Duodenal mucosa (tissue), 2 donors: ENCODE data around the gene CPNE1.
"Not testable (repeated sequence)": the region's sequence is repeated elsewhere in the genome, so short reads cannot be mapped to it uniquely, and the experiment has no call there.

Experiments used
- H3K27ac ChIP-seq: one replicate; pipeline ENCODE4 v1.7.0; 2013; ENCODE audit warnings: low read depth, low read length
- H3K27me3 ChIP-seq, 2 donors: one replicate each; pipeline ENCODE4 v1.7.0; 2013; ENCODE audit warnings: low read length in 2 of 2, control low read depth in 1 of 2; ENCODE audit not compliant: insufficient read depth in 2 of 2, control insufficient read depth in 1 of 2
- H3K36me3 ChIP-seq, 2 donors: one replicate each; pipeline ENCODE4 v1.7.0; 2013; ENCODE audit warnings: low read length in 2 of 2, control low read depth in 1 of 2; ENCODE audit not compliant: insufficient read depth in 2 of 2, control insufficient read depth in 1 of 2
- H3K4me1 ChIP-seq, 2 donors: one replicate each; pipeline ENCODE4 v1.7.0; 2013; ENCODE audit warnings: low read length in 2 of 2, control low read depth in 1 of 2; ENCODE audit not compliant: insufficient read depth in 2 of 2, control insufficient read depth in 1 of 2
- H3K4me3 ChIP-seq, 2 donors: one replicate each; pipeline ENCODE4 v1.7.0; 2013; ENCODE audit warnings: low read length in 2 of 2, low read depth in 1 of 2
- H3K9ac ChIP-seq, 2 donors: one replicate each; pipeline ENCODE4 v1.7.0; 2013; ENCODE audit warnings: low read length in 2 of 2, low read depth in 1 of 2
- H3K9me3 ChIP-seq, 2 donors: one replicate each; pipeline ENCODE4 v1.7.0; 2013; ENCODE audit warnings: low read length in 2 of 2, control low read depth in 1 of 2; ENCODE audit not compliant: control insufficient read depth in 1 of 2

The CPNE1 gene

DNA sequence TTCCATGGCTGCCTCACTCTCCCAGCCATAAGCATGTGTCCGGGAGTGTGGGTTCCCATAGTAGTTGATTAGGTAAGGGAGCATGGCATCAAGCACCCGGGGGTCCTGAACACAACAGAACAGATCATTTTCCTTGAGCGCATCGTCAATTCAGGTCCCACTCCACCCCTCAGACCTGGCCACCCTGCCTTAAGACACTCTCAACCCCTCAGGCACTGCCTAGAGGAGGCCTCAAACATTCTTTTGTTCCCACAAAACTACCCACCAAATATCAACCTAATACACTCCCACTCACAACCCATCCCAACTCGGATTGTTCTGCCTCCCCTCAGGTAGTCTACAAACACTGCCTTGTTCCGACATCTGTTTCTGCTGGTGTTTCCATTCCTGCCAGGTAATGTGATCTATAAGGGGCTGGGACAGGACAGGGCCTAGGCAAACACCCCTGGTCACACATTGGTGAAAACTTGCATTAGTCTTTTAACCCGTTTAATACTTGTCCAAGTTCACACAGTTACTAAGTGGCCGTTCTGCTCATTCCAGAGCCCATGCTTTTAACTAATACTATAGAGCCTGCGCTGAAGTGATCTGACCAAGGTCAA is 33.1 kb upstream of the CPNE1 start:
- peaks cover 23 to 26% of the 10 kb centered on the region in 2 donors for H3K4me1 ChIP-seq
- H3K9ac ChIP-seq: peak overlapping the region in 1 of 2 donors; percentile 95
- H3K36me3 ChIP-seq: peaks cover 19 to 30% of the 10 kb centered on the region in 2 donors
- H3K9me3 ChIP-seq: no peaks in the 10 kb centered on the region
- peak overlapping the region; percentile 83 to 98 for H3K4me3 ChIP-seq
- no peaks in the 10 kb centered on the region for H3K27me3 ChIP-seq
- no peak overlapping the region for H3K27ac ChIP-seq

DNA sequence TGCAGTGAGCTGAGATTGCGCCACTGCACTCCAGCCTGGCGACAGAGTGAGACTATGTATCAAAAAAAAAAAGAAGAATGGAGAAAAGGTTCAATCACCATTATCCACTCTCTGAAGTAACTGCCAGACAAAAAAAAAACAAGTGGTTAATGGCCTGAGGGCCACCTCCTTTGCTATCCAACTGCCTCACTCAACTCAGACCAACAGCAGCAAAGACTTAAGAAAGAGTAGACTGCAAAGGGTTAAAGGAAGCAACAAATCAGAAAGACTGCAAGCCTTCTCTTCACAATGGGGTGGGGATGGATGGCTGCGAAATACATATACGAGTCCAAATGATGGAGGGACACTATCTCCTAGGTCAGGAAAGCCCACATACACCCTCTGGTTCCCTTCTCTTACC is 31.3 kb upstream of the CPNE1 start:
- H3K27ac ChIP-seq: no peak overlapping the region
- peaks cover 23 to 26% of the 10 kb centered on the region in 2 donors for H3K4me1 ChIP-seq
- no peak overlapping the region for H3K4me3 ChIP-seq
- no peaks in the 10 kb centered on the region for H3K27me3 ChIP-seq
- H3K36me3 ChIP-seq: peaks cover 7 to 17% of the 10 kb centered on the region in 2 donors
- no peaks in the 10 kb centered on the region for H3K9me3 ChIP-seq
- no peak overlapping the region for H3K9ac ChIP-seq

DNA sequence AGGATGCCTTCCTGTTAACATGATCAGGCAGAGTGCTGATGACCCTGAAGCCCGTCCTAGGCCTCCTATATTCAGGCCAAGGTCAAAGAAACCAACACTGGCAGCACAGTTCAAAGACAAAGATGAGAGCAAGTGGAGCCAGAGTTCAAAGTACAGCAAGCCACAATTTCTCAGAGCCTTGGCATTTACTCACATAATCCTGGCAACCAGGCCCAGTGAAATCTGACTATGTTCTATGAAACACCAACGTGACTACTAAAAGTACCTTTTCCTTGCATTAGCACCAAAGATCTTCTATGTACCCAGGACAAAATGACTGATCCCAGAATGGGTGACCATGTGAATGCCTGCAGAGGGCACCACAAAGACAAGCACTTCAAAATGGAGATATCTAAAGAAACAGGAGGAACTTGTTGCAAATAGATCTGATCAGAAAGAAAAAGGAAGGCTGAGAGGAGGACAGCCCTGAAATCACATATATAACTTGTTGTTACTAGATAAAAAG is 30.6 kb upstream of the CPNE1 start:
- H3K4me3 ChIP-seq: no peak overlapping the region
- H3K9ac ChIP-seq: no peak overlapping the region
- no peaks in the 10 kb centered on the region for H3K9me3 ChIP-seq
- no peak overlapping the region for H3K27ac ChIP-seq
- peaks cover 17 to 20% of the 10 kb centered on the region in 2 donors for H3K4me1 ChIP-seq
- H3K36me3 ChIP-seq: peaks cover 9 to 24% of the 10 kb centered on the region in 2 donors
- H3K27me3 ChIP-seq: no peaks in the 10 kb centered on the region

- H3K4me3 ChIP-seq: no peak overlapping the region
- peaks cover 21 to 52% of the 10 kb centered on the region in 2 donors for H3K36me3 ChIP-seq
- H3K9me3 ChIP-seq: no peaks in the 10 kb centered on the region
- no peaks in the 10 kb centered on the region for H3K4me1 ChIP-seq
- H3K9ac ChIP-seq: no peak overlapping the region
- H3K27ac ChIP-seq: no peak overlapping the region
- no peaks in the 10 kb centered on the region for H3K27me3 ChIP-seq
Measured at GRCh38 chr20:35690265-35690664, 25.6 kb upstream of the CPNE1 start.

GRCh38 chr20:35686872-35687271 is 22.2 kb upstream of the CPNE1 start:
- H3K9me3 ChIP-seq, H3K27me3 ChIP-seq, H3K27ac ChIP-seq, H3K9ac ChIP-seq, H3K4me1 ChIP-seq, H3K4me3 ChIP-seq: not testable (repeated sequence)
- H3K36me3 ChIP-seq: peaks cover 21 to 45% of the 10 kb centered on the region in 2 donors

GRCh38 chr20:35685368-35685767 is 20.7 kb upstream of the CPNE1 start:
- H3K36me3 ChIP-seq: peaks cover 22 to 39% of the 10 kb centered on the region in 2 donors
- H3K4me3 ChIP-seq, H3K9ac ChIP-seq, H3K4me1 ChIP-seq, H3K27me3 ChIP-seq, H3K27ac ChIP-seq, H3K9me3 ChIP-seq: not testable (repeated sequence)

DNA sequence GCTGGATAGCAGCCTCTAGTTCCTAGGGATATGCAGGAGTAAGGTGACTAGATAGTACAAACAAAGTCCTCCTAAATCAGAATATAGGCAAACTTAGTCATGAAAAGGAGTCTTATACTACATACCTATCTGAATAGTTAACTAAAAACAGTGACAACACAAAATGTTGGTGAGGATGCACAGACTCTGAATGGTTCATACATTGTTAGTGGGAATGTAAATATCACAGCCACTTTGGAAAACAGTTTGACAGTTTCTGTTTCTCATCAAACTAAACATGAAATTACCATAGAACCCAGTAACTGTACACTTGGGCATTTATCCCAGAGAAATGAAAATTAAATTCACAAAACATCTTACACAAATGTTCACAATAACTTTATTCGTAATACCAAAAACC is 17.3 kb upstream of the CPNE1 start:
- Histone ChIP-seq H3K36me3 (peaks cover 8 to 19% of the 10 kb centered on the region in 2 donors), H3K4me1 (no peaks in the 10 kb centered on the region), H3K27me3 (no peaks in the 10 kb centered on the region), H3K9me3 (no peaks in the 10 kb centered on the region), H3K27ac (no peak overlapping the region), H3K9ac (no peak overlapping the region), H3K4me3 (no peak overlapping the region)

GRCh38 chr20:35680452-35681183 is 15.9 kb upstream of the CPNE1 start:
- Histone ChIP-seq H3K27ac (no peak overlapping the region), H3K9me3 (no peaks in the 10 kb centered on the region), H3K4me3 (no peak overlapping the region), H3K9ac (no peak overlapping the region), H3K36me3 (peaks cover 8 to 12% of the 10 kb centered on the region in 2 donors), H3K27me3 (no peaks in the 10 kb centered on the region), H3K4me1 (no peaks in the 10 kb centered on the region)

DNA sequence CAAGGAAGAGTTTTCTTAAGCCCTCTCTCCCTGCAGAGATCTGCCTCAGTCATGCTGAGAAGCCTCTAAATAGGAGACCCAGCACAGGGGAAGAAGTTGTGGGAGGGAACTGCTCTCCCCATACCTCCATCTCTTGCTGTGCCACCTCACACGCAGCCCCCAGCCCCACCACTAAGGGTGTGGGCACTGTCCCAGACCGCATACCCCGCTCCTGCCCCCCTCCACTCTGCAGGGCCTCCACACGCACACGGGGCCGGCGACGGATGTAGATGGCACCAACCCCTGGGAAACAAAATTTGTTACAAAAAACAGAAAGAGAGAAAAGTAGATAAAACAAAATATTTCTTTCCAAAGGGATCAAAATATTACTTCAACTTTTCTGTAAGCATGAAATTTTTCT is 10.2 kb upstream of the CPNE1 start:
- peaks cover 28 to 43% of the 10 kb centered on the region in 2 donors for H3K36me3 ChIP-seq
- no peak overlapping the region for H3K9ac ChIP-seq
- H3K4me3 ChIP-seq: no peak overlapping the region
- no peaks in the 10 kb centered on the region for H3K4me1 ChIP-seq
- H3K27me3 ChIP-seq: no peaks in the 10 kb centered on the region
- no peaks in the 10 kb centered on the region for H3K9me3 ChIP-seq
- no peak overlapping the region for H3K27ac ChIP-seq

GRCh38 chr20:35673884-35674283 is 9.2 kb upstream of the CPNE1 start:
- no peaks in the 10 kb centered on the region for H3K4me1 ChIP-seq
- peaks cover 34 to 53% of the 10 kb centered on the region in 2 donors for H3K36me3 ChIP-seq
- no peaks in the 10 kb centered on the region for H3K9me3 ChIP-seq
- no peak overlapping the region for H3K4me3 ChIP-seq
- no peak overlapping the region for H3K9ac ChIP-seq
- H3K27me3 ChIP-seq: no peaks in the 10 kb centered on the region
- H3K27ac ChIP-seq: no peak overlapping the region
